ENCODE results near the gene SPPL3.

SPPL3 gene

DNA sequence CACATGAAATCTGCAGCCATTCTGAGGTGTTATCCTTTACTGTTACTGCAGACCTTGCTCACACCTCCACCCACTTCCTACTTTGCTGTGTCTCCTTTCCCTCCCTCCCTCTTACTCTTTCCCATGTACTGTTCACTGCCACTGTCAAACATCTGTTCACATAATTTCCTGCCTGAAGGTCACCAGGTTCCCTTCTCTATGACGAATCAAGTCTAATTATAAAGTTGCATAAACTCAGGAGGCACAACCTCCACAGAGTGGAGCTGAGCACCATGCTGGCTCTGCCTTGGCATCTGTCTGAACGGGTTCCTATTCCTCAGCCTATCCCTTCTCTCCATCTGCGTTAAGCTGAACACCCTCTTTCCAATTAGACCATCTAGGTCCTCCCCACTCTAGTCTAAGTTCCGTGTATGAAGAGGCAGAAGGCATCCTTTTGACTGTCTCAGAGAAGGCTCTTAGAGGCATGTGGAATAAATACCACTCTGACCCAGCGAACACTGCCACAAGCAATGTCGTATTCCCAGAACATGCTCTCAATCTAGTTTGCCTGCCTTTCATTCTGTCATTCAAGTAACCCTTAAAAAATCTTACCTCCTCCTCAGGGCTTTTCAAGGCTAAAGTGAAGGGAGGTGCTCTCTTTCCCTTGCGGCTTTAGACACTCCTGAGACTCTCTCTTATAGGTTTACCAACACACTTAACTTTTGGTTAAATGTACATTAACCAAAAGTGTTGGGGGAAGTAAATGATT, 129.8 kb downstream of the SPPL3 start:
- no peak for TF ChIP-seq TCF12 (IDR thresholded peaks at IDR 0.05; ENCODE audit: low read depth)

DNA sequence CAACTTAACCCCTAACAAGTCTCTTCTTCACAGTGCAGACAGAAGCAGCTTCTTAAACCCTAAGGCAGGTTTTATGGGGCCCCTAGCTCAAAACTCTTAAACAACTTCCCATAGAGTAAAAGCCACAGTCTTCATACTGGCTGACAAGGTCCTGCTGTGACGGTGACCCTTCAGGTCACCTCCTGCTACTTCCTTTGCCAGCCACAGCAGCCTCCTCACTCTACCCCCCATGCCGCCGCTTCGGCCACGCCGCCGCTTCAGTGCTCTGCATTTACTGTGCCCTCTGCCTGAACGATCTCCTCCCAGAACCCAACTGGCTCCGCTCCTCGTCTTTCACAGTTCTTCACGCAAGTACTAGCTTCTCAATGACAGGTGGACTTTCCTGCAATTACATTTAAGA, 133.1 kb downstream of the SPPL3 start:
- TF ChIP-seq EP300 (IDR thresholded peaks at IDR 0.05; ENCODE audit: borderline replicate concordance): no peak
- no peak for TF ChIP-seq FOXM1 (IDR thresholded peaks at IDR 0.05; ENCODE audit: borderline replicate concordance, low read depth)
- TF ChIP-seq CEBPB (IDR thresholded peaks at IDR 0.05): no peak
- TF ChIP-seq ZBTB7A (IDR thresholded peaks at IDR 0.05; ENCODE audit: low read depth): no peak

DNA sequence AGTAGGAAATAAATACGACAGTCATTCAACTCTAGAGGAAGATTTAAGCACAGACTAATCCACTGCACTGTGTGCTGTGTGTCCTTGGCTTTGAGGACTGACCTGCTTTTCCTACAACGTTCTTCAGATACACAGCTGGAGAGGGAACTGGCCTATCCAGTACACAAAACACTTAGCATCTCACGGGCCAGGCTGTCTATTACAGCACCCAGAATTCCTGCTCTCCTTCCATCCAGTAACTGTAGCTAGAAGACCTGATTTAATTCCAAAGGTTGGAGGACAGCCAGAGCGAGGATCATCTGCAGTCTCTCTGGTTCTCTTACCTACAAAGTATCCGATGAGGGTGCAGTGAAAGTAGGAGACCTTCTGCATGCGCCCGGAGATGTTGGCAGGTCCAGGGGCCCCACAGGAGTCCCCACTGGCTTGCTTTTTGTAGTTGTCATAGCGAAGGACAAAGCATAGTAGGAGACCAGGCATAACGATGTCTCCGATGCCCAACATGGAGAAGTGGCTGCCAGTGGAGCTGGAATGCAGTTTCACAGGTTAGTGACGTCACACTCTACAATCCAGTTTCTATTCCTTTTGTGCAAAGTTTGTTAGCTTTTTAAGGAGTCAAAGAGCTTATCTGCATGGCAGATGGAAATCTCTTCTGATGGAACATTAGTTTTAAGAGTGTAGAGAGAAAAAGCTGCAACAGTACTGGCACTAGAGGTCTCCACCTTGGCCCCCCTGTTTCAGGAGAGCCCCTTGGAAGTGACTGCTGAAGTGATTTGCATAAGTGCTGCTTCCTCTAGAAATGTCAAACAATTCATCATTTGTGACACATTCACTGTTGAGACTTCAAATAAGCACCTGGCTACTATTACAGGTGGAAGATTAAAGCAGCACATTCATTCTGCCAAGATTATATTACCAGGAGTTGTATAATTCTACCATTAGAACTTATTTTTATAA, 136.8 kb downstream of the SPPL3 start:
- TF ChIP-seq CEBPB (IDR thresholded peaks at IDR 0.05) (peak; percentile 82), YY1 (IDR thresholded peaks at IDR 0.05; ENCODE audit: low read depth) (peak; percentile 69; the same call in 1 of the 2 replicates), TCF12 (IDR thresholded peaks at IDR 0.05; ENCODE audit: low read depth) (peak; percentile 80), TAF1 (IDR thresholded peaks at IDR 0.05; ENCODE audit: low read depth) (no peak), EP300 (IDR thresholded peaks at IDR 0.05; ENCODE audit: borderline replicate concordance) (peak; percentile 61; the same call in 1 of the 2 replicates), ZBTB7A (IDR thresholded peaks at IDR 0.05; ENCODE audit: low read depth) (no peak), FOXM1 (IDR thresholded peaks at IDR 0.05; ENCODE audit: borderline replicate concordance, low read depth) (no peak; the same call in 1 of the 2 replicates), TEAD4 (IDR thresholded peaks at IDR 0.05) (peak; percentile 97), CREB1 (IDR thresholded peaks at IDR 0.05; ENCODE audit: low read depth) (peak; percentile 72), EGR1 (IDR thresholded peaks at IDR 0.05) (no peak), RAD21 (IDR thresholded peaks at IDR 0.05; ENCODE audit: low read depth) (peak; percentile 12; the same call in 1 of the 2 replicates), NFIC (IDR thresholded peaks at IDR 0.05) (peak; percentile 70)
- TF ChIP-seq, protein P1, sequence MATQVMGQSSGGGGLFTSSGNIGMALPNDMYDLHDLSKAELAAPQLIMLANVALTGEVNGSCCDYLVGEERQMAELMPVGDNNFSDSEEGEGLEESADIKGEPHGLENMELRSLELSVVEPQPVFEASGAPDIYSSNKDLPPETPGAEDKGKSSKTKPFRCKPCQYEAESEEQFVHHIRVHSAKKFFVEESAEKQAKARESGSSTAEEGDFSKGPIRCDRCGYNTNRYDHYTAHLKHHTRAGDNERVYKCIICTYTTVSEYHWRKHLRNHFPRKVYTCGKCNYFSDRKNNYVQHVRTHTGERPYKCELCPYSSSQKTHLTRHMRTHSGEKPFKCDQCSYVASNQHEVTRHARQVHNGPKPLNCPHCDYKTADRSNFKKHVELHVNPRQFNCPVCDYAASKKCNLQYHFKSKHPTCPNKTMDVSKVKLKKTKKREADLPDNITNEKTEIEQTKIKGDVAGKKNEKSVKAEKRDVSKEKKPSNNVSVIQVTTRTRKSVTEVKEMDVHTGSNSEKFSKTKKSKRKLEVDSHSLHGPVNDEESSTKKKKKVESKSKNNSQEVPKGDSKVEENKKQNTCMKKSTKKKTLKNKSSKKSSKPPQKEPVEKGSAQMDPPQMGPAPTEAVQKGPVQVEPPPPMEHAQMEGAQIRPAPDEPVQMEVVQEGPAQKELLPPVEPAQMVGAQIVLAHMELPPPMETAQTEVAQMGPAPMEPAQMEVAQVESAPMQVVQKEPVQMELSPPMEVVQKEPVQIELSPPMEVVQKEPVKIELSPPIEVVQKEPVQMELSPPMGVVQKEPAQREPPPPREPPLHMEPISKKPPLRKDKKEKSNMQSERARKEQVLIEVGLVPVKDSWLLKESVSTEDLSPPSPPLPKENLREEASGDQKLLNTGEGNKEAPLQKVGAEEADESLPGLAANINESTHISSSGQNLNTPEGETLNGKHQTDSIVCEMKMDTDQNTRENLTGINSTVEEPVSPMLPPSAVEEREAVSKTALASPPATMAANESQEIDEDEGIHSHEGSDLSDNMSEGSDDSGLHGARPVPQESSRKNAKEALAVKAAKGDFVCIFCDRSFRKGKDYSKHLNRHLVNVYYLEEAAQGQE (IDR thresholded peaks at IDR 0.05; ENCODE audit: low read depth): no peak
- TF ChIP-seq, protein P2, sequence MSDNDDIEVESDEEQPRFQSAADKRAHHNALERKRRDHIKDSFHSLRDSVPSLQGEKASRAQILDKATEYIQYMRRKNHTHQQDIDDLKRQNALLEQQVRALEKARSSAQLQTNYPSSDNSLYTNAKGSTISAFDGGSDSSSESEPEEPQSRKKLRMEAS (IDR thresholded peaks at IDR 0.05): peak; percentile 51; the same call in 1 of the 2 replicates
- TF ChIP-seq, protein P3, sequence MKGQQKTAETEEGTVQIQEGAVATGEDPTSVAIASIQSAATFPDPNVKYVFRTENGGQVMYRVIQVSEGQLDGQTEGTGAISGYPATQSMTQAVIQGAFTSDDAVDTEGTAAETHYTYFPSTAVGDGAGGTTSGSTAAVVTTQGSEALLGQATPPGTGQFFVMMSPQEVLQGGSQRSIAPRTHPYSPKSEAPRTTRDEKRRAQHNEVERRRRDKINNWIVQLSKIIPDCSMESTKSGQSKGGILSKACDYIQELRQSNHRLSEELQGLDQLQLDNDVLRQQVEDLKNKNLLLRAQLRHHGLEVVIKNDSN (IDR thresholded peaks at IDR 0.05): no peak

DNA sequence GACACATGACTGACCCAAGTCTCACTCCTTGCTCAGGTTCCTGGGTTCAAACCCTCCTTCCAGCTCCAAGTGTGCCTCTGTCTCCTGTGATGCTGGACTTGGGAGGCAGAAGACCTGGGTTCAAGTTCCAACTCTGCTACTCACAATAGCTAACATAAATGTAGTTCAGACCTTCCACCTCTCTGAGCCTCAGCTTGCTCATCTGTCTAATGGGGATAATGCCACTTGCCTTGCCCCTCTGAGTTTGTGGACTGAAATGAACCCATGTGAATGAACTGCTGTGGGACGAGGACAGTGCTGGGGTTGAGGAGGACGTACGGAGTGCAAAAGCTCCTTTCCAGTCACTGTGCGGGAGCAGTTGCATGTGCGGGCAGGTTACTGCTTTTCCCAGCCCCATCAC, 137.6 kb downstream of the SPPL3 start:
- TF ChIP-seq, protein P1 (IDR thresholded peaks at IDR 0.05; ENCODE audit: low read depth): no peak
- no peak for TF ChIP-seq YY1 (IDR thresholded peaks at IDR 0.05; ENCODE audit: low read depth)
- TF ChIP-seq, protein P3 (IDR thresholded peaks at IDR 0.05): no peak
- TF ChIP-seq RAD21 (IDR thresholded peaks at IDR 0.05; ENCODE audit: low read depth): no peak
- TF ChIP-seq NFIC (IDR thresholded peaks at IDR 0.05): no peak

DNA sequence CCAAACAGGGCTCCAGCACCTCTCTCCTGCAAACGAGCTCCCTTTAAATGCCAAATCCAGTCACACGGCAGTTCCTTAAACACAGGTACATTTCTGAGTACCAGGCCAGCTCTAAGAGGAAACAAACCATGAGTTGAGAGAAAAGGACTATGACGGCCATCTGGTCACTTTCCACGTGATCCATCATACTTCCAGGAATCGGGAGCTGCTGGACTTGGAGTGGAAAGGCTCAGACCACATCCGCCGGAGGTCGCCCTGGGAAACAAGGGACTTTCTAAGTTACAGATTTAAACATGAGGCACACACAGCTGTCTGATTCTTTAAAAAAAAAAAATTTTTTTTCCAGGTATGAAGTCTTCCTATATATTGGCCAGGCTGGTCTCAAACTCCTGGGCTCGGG, 139.3 kb downstream of the SPPL3 start:
- TF ChIP-seq TEAD4 (IDR thresholded peaks at IDR 0.05) (no peak), ZBTB7A (IDR thresholded peaks at IDR 0.05; ENCODE audit: low read depth) (no peak), RAD21 (IDR thresholded peaks at IDR 0.05; ENCODE audit: low read depth) (no peak)
- TF ChIP-seq, protein P1 (IDR thresholded peaks at IDR 0.05; ENCODE audit: low read depth): no peak
- TF ChIP-seq, protein P3 (IDR thresholded peaks at IDR 0.05): no peak
